ENCODE data around the gene RSAD2.
"Not testable (repeated sequence)": the region's sequence is repeated elsewhere in the genome, so short reads cannot be mapped to it uniquely, and the experiment has no call there.

Gene RSAD2

GRCh38 chr2:6877402-6878304, at the start of gene RSAD2:
Gene RSAD2, plus strand, starts transcription at chr2:6877777. Its CDS starts 24 bp downstream, at chr2:6877801.
- DNase-seq = peak; percentile 22

GRCh38 chr2:6828299-6828584, 49.3 kb upstream of the RSAD2 start:
- no peak for DNase-seq

GRCh38 chr2:6831229-6831628, 46.3 kb upstream of the RSAD2 start:
- DNase-seq = no peak

GRCh38 chr2:6832596-6833299, 44.8 kb upstream of the RSAD2 start:
- DNase-seq = no peak

GRCh38 chr2:6833300-6833604, 44.3 kb upstream of the RSAD2 start:
- DNase-seq = no peak

GRCh38 chr2:6834163-6834562, 43.4 kb upstream of the RSAD2 start:
- DNase-seq = no peak

GRCh38 chr2:6835467-6835866, 42.1 kb upstream of the RSAD2 start:
- no peak for DNase-seq

- DNase-seq = no peak
Observed at GRCh38 chr2:6838673-6839319, 38.8 kb upstream of the RSAD2 start.

GRCh38 chr2:6841537-6842287, 35.9 kb upstream of the RSAD2 start:
- no peak for DNase-seq

GRCh38 chr2:6845312-6845711, 32.3 kb upstream of the RSAD2 start:
- no peak for DNase-seq

- DNase-seq = no peak
Observed at GRCh38 chr2:6845903-6846302, 31.7 kb upstream of the RSAD2 start.

GRCh38 chr2:6846540-6846939, 31.0 kb upstream of the RSAD2 start:
- DNase-seq = no peak

GRCh38 chr2:6846967-6847681, 30.5 kb upstream of the RSAD2 start:
- DNase-seq = no peak

GRCh38 chr2:6852195-6852594, 25.4 kb upstream of the RSAD2 start:
- no peak for DNase-seq

- no peak for DNase-seq
Observed at GRCh38 chr2:6854416-6854815, 23.2 kb upstream of the RSAD2 start.

- DNase-seq = no peak
Observed at GRCh38 chr2:6855860-6856547, 21.6 kb upstream of the RSAD2 start.

GRCh38 chr2:6856548-6856920, 21.0 kb upstream of the RSAD2 start:
- DNase-seq = no peak

- DNase-seq = not testable (repeated sequence)
Observed at GRCh38 chr2:6858466-6859027, 19.0 kb upstream of the RSAD2 start.

GRCh38 chr2:6860296-6860695, 17.3 kb upstream of the RSAD2 start:
- DNase-seq = no peak

- no peak for DNase-seq
Observed at GRCh38 chr2:6863792-6864191, 13.8 kb upstream of the RSAD2 start.

- no peak for DNase-seq
Observed at GRCh38 chr2:6864231-6864754, 13.3 kb upstream of the RSAD2 start.
